IPS DF 6.9 (cell line): ENCODE results near the gene MAD1L1.

Experiments used
- DNase-seq: peaks from one replicate; pipeline ENCODE4 v3.0.0-alpha.2; 2013; ENCODE audit warnings: low read depth, low spot score
- H3K27ac ChIP-seq: one replicate; pipeline ENCODE4 v1.5.1; 2013; ENCODE audit warnings: low read length, control low read depth
- H3K27me3 ChIP-seq: 2 replicates; pipeline ENCODE4 v1.6.1; 2013; ENCODE audit warnings: mild to moderate bottlenecking, low read length; ENCODE audit not compliant: control insufficient read depth, insufficient read depth
- H3K36me3 ChIP-seq: 2 replicates; pipeline ENCODE4 v1.6.1; 2013; ENCODE audit warnings: low read length; ENCODE audit not compliant: control insufficient read depth, insufficient read depth
- H3K4me1 ChIP-seq: 2 replicates; pipeline ENCODE4 v1.6.1; 2013; ENCODE audit warnings: low read length; ENCODE audit not compliant: control insufficient read depth, insufficient read depth
- H3K4me3 ChIP-seq: 2 replicates; pipeline ENCODE4 v1.5.1; 2013; ENCODE audit warnings: mild to moderate bottlenecking, low read length
- H3K9me3 ChIP-seq: 2 replicates; pipeline ENCODE4 v1.6.1; 2013; ENCODE audit warnings: low read length, inconsistent platforms; ENCODE audit not compliant: control insufficient read depth, insufficient read depth
- WGBS: extraction: QIAGEN DNeasy Blood & Tissue Kit; methylation state at CpG from one replicate; pipeline ENCODE4 v1.1.7; 2013; ENCODE audit warnings: mixed read lengths, missing lambda C conversion rate; ENCODE audit not compliant: insufficient read length, insufficient coverage; 5-methylcytosine and 5-hydroxymethylcytosine counted together

The MAD1L1 gene

GRCh38 chr7:2109251-2109872 lies 123.4 kb downstream of the MAD1L1 start:
- H3K27ac ChIP-seq: no peak overlapping the region

GRCh38 chr7:2108501-2109250 lies 124.1 kb downstream of the MAD1L1 start:
- WGBS: no CpG with 5 or more reads among the region's 24 CpGs
- Histone ChIP-seq H3K9me3 (no peaks in the 10 kb centered on the region), H3K4me1 (peaks cover 6% of the 10 kb centered on the region; the same call in 1 of the 2 replicates), H3K27ac (no peak overlapping the region), H3K27me3 (no peaks in the 10 kb centered on the region), H3K36me3 (no peaks in the 10 kb centered on the region), H3K4me3 (no peak overlapping the region)
- DNase-seq: no peak

More at GRCh38 chr7:2109251-2109872, 123.4 kb downstream of the MAD1L1 start:
- H3K9me3 ChIP-seq: no peaks in the 10 kb centered on the region
- no peak overlapping the region for H3K4me3 ChIP-seq
- H3K4me1 ChIP-seq: peaks cover 6% of the 10 kb centered on the region; the same call in 1 of the 2 replicates
- no peak for DNase-seq
- H3K27me3 ChIP-seq: no peaks in the 10 kb centered on the region
- H3K36me3 ChIP-seq: no peaks in the 10 kb centered on the region
- WGBS: no CpG with 5 or more reads among the region's 20 CpGs

- H3K27ac ChIP-seq: no peak overlapping the region
- H3K4me1 ChIP-seq: peaks cover 6% of the 10 kb centered on the region; the same call in 1 of the 2 replicates
- no peaks in the 10 kb centered on the region for H3K9me3 ChIP-seq
- DNase-seq: no peak
- H3K27me3 ChIP-seq: no peaks in the 10 kb centered on the region
- no peaks in the 10 kb centered on the region; the same call in 1 of the 2 replicates for H3K36me3 ChIP-seq
- H3K4me3 ChIP-seq: no peak overlapping the region
- WGBS: no CpG with 5 or more reads among the region's 9 CpGs
Measured at GRCh38 chr7:2108071-2108455, 124.7 kb downstream of the MAD1L1 start.

DNA sequence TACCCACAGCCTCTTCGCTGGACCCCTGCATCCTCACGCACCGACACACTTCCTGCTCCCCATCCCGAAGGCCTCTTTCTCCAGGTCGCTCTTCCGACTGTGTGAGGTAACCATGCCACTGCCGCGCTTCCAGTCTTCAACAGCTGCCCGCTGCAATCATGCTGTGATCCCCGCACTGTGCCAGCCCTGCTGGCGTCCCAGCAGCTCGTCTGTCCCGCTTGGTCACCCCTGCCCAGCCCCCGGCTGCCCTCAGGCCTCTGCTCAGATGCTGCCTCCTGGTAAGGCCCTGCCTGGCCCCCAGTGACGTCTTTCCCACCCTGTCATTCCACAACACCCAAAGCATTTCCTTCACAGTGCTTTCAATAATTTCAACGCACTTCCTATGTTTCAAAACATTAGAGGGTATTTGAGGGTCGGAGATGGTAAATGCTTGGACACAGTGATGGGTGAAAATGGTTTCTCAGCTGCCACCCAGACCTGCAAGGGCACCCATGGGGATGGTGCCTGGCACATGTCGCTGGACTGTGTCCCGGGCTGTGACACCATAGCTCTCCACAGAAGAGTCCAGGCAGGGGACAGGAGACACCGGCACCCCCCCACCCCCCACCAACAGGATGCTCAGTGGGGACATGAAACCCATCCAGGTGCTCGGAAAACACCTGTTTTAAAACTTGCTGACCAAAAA lies 125.2 kb downstream of the MAD1L1 start:
- H3K27ac ChIP-seq: no peak overlapping the region
- peaks cover 6% of the 10 kb centered on the region; the same call in 1 of the 2 replicates for H3K4me1 ChIP-seq
- no peak for DNase-seq
- H3K9me3 ChIP-seq: no peaks in the 10 kb centered on the region
- H3K27me3 ChIP-seq: no peaks in the 10 kb centered on the region
- no CpG with 5 or more reads among the region's 21 CpGs for WGBS
- H3K36me3 ChIP-seq: peaks cover 1% of the 10 kb centered on the region; the same call in 1 of the 2 replicates
- H3K4me3 ChIP-seq: no peak overlapping the region

DNA sequence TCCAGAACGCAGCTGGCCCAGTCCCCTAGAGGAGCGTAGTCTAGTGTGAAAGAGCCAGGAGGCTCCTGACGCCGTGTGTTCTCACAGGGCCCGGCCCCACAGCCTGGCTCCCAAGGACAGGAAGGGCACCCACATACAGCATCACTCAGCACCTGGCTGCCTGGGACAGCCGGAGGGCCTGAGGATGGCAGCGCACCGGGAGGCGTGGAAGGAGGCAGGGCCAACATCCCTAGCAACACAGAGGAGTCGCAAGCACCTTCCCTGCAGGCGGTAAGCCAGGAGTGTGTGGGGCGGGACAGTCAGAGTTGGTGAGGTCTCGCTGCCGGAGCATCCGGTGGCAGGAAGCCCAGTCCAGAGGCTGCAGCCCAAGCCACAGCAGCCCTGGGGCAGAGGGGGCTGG lies 125.8 kb downstream of the MAD1L1 start:
- Histone ChIP-seq H3K4me3 (no peak overlapping the region), H3K9me3 (no peaks in the 10 kb centered on the region), H3K27me3 (no peaks in the 10 kb centered on the region), H3K36me3 (peaks cover 3% of the 10 kb centered on the region; the same call in 1 of the 2 replicates), H3K27ac (no peak overlapping the region), H3K4me1 (peaks cover 6% of the 10 kb centered on the region; the same call in 1 of the 2 replicates)
- no CpG with 5 or more reads among the region's 15 CpGs for WGBS
- DNase-seq: no peak

GRCh38 chr7:2106440-2106839 lies 126.3 kb downstream of the MAD1L1 start:
- DNase-seq: no peak
- Histone ChIP-seq H3K27me3 (no peaks in the 10 kb centered on the region), H3K9me3 (no peaks in the 10 kb centered on the region), H3K36me3 (peaks cover 3% of the 10 kb centered on the region; the same call in 1 of the 2 replicates), H3K4me1 (peaks cover 6% of the 10 kb centered on the region; the same call in 1 of the 2 replicates), H3K4me3 (no peak overlapping the region), H3K27ac (no peak overlapping the region)
- WGBS: no CpG with 5 or more reads among the region's 12 CpGs

- Histone ChIP-seq H3K4me1 (peaks cover 6% of the 10 kb centered on the region; the same call in 1 of the 2 replicates), H3K4me3 (no peak overlapping the region), H3K27me3 (no peaks in the 10 kb centered on the region), H3K9me3 (no peaks in the 10 kb centered on the region), H3K27ac (no peak overlapping the region), H3K36me3 (peaks cover 3% of the 10 kb centered on the region; the same call in 1 of the 2 replicates)
- WGBS: no CpG with 5 or more reads among the region's 17 CpGs
- peak; percentile 11 for DNase-seq
Measured at GRCh38 chr7:2105917-2106316, 126.8 kb downstream of the MAD1L1 start.

DNA sequence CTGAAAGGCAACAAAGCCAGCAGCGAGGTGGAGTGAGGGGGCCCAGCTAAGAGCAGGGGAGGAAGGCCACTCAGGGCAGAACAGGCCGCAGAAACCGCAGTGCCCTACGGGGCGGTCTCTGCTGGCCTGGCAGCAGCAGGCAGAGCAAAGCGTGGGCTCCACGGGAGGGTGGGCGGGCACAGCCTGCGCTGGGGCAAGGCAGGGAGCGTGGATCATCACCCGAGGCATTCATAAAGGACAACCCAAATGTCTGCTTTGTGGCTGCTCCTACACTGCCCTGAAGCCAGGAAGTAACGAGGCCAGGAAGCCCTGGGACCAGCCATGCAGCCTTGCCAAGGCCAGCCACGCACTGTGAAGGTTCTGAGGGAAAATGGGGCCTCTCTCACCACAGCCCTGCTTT lies 127.5 kb downstream of the MAD1L1 start:
- H3K27me3 ChIP-seq: no peaks in the 10 kb centered on the region
- H3K27ac ChIP-seq: no peak overlapping the region
- no peak for DNase-seq
- no peaks in the 10 kb centered on the region for H3K9me3 ChIP-seq
- H3K36me3 ChIP-seq: peaks cover 3% of the 10 kb centered on the region; the same call in 1 of the 2 replicates
- H3K4me3 ChIP-seq: no peak overlapping the region
- WGBS: no CpG with 5 or more reads among the region's 13 CpGs
- H3K4me1 ChIP-seq: peaks cover 6% of the 10 kb centered on the region; the same call in 1 of the 2 replicates

DNA sequence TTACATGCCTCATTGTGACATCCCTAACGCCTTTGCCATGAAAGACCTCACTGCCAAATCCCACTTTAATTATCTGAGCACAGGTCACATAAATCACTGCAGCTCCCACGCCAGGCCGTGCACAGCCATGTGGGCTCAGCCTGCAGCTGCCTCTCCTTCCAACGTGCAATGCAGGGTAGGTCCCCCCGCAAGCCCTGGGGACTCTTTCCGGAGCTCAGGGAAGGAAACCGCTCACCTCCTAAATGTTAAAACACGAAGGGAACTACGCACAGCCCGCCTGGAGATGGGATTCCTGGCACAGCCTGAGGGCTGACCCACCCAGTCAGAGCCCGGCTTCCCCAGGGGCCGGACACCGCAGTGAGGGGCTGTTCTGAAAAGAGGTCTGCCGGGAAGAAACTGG lies 128.0 kb downstream of the MAD1L1 start:
- WGBS: no CpG with 5 or more reads among the region's 14 CpGs
- no peak for DNase-seq
- peaks cover 3% of the 10 kb centered on the region; the same call in 1 of the 2 replicates for H3K36me3 ChIP-seq
- H3K9me3 ChIP-seq: no peaks in the 10 kb centered on the region
- H3K4me3 ChIP-seq: no peak overlapping the region
- H3K27me3 ChIP-seq: no peaks in the 10 kb centered on the region
- no peak overlapping the region for H3K27ac ChIP-seq
- H3K4me1 ChIP-seq: peaks cover 6% of the 10 kb centered on the region; the same call in 1 of the 2 replicates

DNA sequence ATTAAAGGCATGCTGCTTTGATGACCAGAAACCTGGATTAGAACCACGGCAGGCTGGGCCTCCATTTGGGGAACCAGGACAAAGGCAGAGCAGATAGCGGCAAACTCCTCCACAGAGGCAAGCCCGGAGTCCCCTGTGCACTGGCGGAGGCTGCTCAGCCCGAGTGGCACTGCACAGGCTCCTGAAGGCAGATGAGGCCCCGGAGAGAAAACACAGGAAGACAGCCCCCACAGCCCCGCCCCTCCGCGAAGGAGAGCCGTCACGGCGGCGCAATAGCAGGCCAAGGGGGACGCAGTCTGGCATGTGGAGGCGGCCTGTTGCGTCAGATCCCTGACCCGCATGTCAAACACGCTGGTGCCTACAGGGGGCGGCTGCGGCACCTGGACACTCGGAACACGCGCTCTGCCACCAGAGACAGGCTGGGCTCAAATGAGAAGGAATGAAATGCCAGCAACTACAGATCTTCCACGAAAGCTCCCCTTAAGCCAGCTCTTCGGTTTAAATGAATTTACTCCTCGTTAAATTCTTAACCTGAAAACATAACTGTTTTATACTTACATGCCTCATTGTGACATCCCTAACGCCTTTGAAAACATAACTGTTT lies 128.5 kb downstream of the MAD1L1 start:
- H3K4me1 ChIP-seq: peaks cover 6% of the 10 kb centered on the region; the same call in 1 of the 2 replicates
- H3K27me3 ChIP-seq: no peaks in the 10 kb centered on the region
- WGBS: no CpG with 5 or more reads among the region's 27 CpGs
- DNase-seq: peak; percentile 61
- no peak overlapping the region for H3K27ac ChIP-seq
- H3K9me3 ChIP-seq: no peaks in the 10 kb centered on the region
- no peak overlapping the region for H3K4me3 ChIP-seq
- peaks cover 3% of the 10 kb centered on the region; the same call in 1 of the 2 replicates for H3K36me3 ChIP-seq
